Measurements from ENCODE around the gene ADGRL1.

DNA sequence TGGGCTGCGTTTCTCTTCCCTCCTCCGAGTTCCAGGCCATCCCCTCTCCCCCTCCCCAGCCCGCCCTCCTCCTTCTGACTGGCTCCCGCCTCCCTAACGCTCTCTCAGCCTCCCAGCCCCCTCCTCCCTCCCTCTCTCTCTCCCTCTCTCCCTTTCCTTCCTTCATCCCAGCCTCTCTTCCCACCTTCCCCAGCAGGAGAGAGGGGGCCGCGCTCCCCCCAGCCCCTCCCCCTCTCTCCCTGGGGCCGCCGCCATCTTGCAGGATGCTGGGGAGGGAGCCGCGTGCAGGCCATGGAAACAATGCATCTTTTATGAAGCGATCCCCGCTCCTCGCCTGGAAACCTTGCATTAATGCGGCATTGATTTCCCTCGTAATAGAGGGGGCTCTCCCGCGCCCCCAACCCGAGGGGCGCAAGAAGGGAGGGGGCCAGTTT lies 42.6 kb upstream of the ADGRL1 start:
- TF ChIP-seq CTCF (IDR thresholded peaks at IDR 0.05; ENCODE audit: insufficient read depth, low read length) (no peak), REST (IDR thresholded peaks at IDR 0.05; ENCODE audit: insufficient replicate concordance, low read depth) (no peak), POLR2AphosphoS5 (IDR thresholded peaks at IDR 0.05; ENCODE audit: low read depth) (no peak), GABPA (IDR thresholded peaks at IDR 0.05; ENCODE audit: low read depth) (no peak), SPI1 (IDR thresholded peaks at IDR 0.05; ENCODE audit: borderline replicate concordance, low read depth) (no peak)

Measured in HL-60 (cell line).